ENCODE results near the gene KIAA1614. TPM values are rescaled to one million over a fixed set of nuclear protein-coding genes. Genes with fewer than 3 reads are reported as not detected.

Gene KIAA1614
- total RNA-seq, 1 donor from 2014 or later = 10.7 TPM

DNA sequence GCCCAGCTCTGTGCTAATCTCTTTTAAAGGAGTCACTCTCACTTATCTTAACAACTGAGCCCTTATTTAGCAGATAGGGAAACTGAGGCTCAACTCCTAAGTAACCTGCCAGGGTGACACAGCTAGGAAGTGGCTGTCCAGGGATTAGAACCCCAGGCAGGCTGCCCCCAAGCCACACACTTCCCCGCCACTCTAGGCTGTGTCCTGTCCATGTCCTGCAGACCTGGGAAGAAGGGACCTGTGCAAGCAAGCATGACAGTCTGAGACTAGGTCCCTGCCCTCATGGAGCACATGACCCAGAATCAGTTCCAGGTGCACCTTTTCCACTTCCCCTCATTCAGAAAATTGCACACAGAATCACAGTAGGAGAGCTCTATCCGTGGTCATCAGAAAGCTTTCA, 12.2 kb downstream of the KIAA1614 start:
- no peak for DNase-seq (ENCODE audit: low read depth)

DNA sequence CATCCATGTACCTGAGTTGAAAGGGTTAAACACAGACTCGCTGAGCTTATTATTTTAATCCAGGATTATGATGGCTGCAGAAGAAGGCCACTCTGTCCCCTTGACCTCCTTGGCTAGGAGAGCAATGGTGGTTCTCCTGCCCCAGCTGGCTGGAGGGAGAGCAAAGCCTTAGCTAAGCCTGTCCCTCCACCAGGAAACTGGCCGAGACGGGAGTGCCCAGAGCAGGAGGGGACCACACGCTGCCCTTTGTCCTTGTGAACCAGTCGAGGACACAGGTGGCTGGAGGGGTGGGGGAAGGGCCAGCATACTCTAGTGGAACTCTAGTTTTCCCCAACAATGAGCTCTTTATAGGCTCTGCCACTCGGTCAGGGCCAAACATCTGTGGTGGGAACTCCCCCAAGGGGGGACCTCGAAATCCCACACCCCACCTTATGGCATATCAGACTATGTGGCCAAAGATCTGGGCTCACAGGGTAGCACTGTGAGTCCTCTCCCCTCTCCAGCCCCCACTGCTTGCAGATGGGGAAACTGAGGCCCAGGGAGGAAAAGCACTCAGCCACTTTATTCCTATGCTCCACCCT, 12.9 kb downstream of the KIAA1614 start:
- no peak for DNase-seq (ENCODE audit: low read depth)

DNA sequence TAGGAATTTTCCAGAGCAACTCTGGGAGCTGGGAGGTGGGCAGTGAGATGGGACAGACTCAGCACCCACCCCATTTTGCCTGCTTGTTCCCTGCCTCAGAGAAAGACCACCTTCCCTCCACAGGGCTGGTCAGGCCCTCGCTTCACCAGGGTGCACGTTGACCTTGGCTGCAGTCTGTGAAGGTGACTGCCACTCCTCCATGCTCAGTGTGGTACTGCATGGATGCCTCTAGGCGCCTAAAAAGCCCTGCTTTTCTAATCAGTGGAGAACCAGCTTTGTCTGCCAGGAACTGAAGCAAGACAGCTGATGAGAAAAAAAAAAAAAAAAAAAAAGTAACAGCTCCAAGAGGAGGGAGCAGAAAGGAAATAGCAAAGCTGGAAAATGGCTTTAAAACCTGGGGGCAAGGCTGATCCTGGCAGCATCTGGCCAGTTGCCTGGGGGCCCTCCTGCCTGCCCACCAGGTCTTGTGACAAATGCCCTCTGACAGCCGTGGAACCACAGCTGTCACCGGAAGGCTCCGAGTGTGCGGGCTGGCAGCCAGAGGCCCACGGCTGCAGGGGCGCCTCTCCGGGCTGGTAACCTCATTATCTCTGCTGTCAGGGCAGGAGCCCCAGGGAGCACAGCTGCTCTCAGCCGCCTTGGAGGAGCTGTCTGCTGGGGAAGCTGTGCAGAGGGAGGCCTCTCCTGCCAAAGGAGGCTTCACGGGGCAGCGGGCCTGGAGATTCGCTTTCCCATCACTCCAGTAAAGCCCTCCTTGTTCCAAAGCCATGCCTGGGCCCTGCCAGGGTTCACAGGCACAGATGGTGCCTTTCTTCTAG, 13.7 kb downstream of the KIAA1614 start:
- peak; percentile 42 for DNase-seq (ENCODE audit: low read depth)

DNA sequence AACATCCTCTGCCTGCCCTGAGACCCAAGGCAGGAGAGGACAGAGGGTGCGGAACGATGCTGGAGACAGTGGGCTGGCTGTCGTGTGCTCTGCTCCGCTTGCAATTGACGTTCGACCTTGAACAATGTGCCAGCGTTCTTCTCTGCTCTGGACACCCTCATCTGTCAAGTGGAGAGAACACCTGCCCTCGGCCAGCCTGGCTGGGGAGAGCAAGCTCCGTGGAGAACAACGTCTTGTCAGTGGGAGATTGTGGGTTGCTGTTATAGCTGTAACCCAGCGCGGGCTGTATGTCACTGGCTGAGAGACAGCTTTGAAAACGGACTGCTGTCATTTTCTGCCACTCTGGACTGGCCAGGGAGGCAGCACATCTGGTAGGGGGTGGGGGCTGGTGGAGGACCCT, 14.7 kb downstream of the KIAA1614 start:
- DNase-seq (ENCODE audit: low read depth) = no peak

- no peak for DNase-seq (ENCODE audit: low read depth)
These were observed 15.1 kb downstream of the KIAA1614 start for GRCh38 chr1:180927841-180928240.

DNA sequence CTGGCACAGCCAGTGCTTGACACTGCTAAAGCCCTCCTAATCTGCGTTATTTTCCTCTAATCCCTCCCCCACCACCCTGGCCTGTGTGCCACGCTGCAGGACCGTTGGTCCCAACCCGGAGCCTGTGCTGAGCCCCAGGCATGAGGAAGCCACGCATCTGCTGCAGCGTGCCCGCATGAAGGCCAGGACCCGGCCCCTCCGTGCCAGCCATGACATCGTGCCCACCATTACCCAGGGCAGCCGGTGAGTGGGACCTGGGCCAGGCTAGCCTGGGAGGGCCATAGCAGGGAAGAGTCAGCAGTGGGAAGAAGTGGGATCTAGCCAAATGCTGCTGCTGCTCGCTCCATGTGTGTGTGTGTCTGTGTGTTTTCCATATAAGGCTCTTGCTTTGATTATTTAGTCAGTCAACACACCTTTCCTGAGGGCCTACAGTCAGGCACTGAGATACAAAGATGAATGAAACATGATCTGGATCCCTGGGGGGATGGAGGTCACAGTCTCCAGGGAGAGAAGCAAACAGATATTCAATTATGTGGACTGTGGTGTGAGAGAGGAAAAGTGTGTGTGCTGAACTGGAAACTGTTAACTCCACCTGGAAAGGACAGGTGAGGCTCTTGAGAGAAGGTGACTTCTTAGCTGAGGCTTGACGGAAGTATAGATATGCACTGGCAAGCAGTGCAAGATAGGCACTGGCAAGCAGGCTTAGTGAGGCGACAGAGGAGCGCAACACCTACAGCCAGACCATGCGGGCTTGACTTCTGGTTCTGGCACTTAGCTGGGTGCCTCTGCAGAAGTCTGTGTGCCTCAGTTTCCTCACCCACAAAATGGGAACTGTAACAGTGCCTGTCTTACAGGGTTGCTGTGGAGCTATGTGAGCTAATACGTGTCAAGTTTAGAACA, 15.9 kb downstream of the KIAA1614 start:
- DNase-seq (ENCODE audit: low read depth) = no peak

DNA sequence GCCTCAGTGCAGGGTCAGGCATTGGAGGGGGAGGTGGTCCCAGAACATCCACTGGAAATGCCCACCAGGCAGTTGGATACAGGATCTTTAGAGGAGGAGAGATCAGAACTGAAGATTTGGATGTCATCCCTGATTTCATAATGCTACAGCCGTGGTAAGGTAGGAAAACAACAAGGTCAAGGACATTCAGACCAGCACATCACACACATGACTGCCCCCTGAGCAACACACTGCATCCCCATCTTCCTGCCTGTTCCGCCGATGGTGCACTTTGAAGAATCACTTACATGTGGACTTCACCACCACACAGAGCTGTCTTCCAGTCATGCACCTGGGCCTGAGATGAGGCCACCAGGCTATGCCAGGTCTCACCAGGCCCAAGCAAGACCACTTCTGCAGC, 16.7 kb downstream of the KIAA1614 start:
- DNase-seq (ENCODE audit: low read depth) = no peak

DNA sequence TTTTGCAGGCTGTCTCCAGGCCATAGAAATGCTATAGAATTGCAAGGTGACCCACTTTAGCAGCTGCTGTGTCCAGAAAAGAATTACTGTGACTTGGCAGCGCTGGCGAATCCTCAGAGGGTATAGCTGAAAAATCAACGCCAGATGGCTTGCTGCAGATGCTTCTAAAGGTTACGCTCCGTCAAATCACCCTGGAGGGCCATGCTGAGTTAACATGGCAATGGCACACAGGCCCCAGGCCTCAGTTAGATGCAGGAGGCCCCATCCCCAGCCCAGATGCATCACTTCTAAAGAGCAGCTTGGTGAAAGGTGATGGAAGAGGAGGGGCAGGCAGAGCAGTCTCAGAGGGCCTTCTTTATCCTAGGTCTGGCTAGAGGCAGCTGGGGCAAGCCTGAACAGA, 18.0 kb downstream of the KIAA1614 start:
- no peak for DNase-seq (ENCODE audit: low read depth)

DNA sequence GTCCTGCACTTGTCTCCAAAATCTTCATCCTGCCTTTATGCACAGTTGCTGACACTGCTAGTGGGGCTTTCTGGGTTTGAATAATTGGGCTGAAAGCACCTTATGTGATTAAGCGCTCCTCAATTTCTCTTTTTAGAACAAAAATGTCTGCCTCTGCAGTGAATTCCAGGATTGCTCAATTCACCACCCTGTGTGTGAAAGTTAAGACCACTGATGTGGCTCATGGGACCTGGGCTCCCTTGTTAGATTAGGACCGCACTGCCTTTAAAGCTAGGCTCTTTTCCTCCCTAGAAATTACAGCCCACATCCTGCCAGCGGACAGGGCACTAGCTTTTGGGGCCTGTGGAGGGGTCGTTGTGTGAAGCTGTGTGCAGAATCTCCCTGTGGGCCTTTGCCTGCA, 18.8 kb downstream of the KIAA1614 start:
- no peak for DNase-seq (ENCODE audit: low read depth)

DNA sequence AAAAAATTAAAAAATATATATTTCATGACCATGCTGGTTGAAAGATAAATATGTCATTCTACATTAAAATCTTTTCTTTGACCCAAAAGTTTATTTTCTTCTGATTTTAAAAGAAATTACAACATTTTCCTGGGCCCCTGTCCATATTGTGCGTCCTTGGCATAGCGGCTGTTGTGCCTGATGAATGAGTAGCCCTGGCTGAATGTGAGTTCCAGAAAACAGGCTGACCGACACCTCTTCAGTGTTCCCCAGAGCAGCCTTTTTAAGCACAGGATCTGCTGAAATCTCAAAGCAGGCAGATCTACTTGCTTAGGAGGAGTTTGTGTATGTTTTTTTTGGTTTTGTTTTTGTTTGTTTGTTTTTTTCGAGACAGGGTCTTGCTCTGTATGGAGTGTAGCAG, 19.7 kb downstream of the KIAA1614 start:
- DNase-seq (ENCODE audit: low read depth) = no peak

DNA sequence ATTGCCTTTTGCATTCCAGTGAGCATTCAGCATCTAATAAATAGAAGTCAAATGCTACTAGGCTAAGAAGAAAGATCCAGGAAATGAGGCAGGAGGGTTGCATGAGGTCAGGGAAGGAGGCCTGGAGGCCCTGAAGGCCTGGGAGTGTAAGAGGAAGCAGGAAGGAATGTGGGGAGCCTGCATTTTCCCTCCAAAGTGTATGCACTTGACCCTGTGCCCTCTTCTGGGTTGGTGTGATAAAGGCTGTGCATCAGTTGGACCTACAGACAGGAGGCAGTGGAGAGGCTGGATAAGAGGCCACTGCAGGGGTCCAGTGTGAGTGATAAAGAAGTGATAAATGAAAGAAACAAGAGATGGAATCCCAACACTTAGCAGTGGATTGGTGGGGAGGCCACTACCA, 20.4 kb downstream of the KIAA1614 start:
- no peak for DNase-seq (ENCODE audit: low read depth)

GRCh38 chr1:180934563-180934962, 21.9 kb downstream of the KIAA1614 start:
- DNase-seq (ENCODE audit: low read depth) = no peak

DNA sequence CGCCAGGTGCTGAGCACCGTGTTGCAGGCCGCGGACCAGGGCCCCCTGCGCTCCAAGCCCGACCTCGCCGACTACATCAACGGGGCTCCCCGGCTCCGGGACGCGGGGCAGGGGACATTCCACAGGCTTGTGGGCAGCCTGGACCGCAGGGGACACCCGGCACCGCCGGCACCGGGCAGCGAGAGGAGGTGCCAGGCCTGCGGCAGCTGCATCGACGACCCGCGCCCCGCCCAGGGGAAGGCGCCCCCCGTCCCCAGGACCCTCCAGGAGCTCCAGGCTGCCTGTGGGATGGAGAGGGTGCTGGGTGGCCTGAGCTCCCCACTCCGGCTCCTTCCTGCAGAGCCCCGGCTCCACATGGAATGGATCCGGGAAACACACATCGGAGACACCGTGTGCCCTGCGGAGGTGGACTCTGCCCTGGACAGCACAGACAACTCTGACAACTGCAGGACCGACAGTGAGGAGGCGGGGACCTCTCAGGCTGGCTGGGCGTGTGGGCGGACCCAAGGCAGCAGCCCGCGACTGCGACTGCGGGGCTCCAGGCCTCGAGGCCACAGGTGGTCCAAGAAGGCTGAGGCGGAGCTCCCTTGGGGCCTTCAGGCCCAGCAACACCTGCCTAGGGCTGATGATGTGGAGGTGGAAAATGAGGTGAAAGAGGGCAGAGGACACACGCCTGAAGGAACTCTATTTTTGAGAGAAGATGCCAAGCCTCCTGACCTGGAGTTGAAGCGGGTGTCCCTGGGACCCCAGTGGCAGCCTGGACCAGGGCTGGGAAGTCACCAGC, 22.8 kb downstream of the KIAA1614 start:
- DNase-seq (ENCODE audit: low read depth) = no peak

GRCh38 chr1:180936110-180937011, 23.7 kb downstream of the KIAA1614 start:
- DNase-seq (ENCODE audit: low read depth) = no peak

GRCh38 chr1:180937012-180937372, 24.3 kb downstream of the KIAA1614 start:
- no peak for DNase-seq (ENCODE audit: low read depth)

- no peak for DNase-seq (ENCODE audit: low read depth)
These were observed 25.0 kb downstream of the KIAA1614 start for GRCh38 chr1:180937624-180938225.

GRCh38 chr1:180939073-180939710, 26.5 kb downstream of the KIAA1614 start:
- no peak for DNase-seq (ENCODE audit: low read depth)

DNA sequence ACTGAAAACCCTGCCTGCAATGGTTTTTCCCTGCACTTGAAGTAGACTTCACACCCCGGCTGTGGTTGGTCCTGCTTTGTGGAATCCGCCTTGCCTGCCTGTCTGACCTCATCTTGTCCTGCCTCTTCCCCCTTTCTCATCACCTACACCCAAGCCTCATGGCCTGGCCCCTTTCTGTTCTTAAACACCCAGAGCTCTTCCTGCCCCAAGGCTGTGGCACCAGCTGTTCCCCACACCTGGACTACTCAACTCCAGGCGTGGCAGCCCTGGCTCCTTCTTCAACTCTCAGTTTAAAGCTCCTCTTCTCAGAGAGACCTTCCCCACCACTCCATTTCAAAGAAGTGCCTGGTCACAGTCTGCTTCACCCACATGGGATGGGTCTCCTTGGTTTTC, 27.0 kb downstream of the KIAA1614 start:
- DNase-seq (ENCODE audit: low read depth) = no peak

- no peak for DNase-seq (ENCODE audit: low read depth)
These were observed 27.7 kb downstream of the KIAA1614 start for GRCh38 chr1:180940445-180940844.

Data from renal cortical epithelial cell (primary cell).